ENCODE results near the gene CCDC27.

Gene CCDC27

DNA sequence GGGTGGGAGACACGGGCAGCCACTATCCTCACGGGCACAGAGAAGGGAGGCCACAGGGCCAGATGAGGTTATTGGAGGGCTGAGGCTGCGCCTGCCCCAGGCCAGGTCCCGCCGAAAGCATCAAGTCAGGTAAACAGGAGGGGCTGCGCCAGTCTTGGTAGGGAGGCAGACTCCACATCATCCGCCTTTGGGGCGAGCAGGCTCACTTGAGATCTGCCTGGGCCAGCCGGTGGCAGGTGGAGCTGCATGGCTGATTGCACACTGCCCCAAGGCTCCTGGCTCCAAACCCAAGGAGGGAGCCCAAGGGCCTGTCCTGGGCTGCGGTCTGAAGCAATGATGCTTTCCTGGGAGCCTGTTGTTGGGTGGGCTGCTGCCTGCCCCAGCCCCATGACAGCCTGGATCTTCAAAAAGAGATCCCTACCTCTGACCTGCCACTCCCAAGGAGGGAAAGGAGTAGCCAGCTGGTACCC is 24.9 kb downstream of the CCDC27 start:
- no peak for DNase-seq (ENCODE audit: low read depth)

DNA sequence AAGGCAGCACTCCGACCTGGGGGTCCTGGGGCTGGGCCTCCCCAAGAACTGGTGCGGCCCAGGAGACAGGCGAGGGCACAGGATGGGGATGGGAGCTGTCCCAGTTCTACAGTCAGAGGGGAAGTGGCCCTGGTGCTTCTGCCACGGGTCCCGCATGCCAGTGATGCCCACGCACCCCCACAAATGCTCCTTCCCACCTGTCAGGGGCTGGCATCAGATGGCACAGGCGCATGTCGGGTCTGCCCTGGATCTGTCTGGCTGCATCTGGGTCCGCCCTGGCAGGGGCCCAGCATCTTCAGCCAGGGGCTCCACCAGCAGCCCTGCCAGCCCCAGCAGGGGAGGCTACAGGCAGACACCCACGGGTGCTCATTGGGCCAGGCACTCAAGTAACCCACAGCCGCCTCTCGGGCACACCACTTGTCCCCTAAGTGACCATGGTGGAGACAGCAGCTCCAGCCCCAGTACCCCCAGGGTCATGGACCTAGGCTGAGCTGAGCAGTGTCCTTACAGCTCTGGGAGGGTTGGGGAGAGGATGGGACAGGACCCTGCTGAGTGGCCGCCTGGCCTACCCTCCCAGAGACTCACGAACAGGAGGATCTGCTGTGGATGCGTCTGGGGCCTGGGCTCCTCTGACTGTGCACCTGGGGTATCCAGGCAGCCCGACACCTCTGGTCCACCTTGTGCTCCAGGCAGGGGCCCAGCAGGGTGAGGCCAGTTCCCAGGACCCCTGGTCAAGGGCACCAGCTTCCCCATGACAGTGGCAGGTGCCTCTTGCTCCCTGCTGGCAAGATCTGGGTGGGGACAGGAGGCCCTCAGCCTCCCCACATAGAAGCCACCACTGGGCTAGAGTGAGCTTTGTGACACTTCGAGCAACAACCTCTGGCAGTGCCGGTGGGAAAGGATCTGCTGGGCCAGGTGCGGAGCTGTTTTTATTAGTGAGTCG is 25.7 kb downstream of the CCDC27 start:
- DNase-seq (ENCODE audit: low read depth): no peak

DNA sequence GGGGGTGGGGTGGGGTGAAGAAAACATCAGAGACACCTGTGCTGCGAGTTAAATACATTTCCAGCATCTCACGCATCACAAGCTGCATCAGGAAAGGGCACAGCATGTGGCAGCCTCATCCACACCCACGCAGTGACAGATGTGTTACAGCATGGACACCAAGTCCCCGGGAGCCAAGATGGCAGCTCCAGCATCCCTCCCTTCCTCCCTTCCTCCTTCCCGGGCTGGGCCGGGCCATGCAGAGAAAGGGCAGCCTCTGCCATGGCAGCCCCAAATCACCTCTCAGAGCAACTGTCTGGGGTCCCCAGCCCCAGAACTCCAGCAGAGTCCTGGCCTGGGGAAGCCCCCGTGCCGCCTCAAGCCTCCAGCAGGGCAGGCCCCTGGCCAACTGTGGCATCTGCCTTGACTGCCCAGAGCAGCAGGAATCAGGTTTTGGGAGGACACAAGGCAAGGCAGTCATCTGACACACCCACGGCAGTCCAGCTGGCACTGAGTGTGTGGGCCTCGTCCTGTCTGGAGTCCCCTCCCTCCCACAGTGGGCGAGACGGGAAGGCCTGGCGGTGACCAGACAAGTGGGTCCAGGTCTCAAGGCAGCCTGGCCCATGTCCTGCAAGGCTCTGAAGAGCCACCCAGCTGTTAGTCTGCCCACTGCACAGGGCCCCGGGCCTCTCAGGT is 26.5 kb downstream of the CCDC27 start:
- DNase-seq (ENCODE audit: low read depth): no peak

DNA sequence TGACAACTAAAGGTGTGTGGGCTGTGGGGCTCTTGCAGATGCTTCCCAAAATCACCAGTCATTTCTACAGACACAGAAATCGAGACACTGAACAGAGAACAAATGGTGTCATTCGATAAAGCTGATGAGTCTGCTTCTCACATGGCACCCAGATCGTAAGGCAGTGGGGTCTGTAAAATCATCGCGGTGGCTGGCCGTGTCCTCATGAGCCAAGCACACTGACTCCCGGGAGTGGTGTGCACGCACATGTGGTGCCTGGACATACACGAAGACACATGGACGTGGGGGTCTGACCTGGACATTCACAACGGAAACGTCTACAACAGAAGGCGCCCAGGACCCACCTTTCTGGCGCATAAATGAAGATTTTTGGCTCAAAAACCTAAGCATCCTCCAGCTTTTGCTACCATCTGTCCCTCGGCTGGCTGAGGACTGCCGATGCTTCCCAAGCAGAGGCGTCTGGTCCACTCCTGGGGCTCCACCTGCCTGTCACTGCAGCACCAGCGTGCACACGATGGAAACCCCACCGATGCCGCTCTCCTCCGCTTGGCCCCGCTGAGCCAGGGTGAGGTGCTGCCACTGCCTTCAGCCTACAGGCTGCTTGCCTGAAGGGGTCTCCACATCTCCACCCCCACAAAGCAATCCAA is 27.1 kb downstream of the CCDC27 start:
- DNase-seq (ENCODE audit: low read depth): no peak

DNA sequence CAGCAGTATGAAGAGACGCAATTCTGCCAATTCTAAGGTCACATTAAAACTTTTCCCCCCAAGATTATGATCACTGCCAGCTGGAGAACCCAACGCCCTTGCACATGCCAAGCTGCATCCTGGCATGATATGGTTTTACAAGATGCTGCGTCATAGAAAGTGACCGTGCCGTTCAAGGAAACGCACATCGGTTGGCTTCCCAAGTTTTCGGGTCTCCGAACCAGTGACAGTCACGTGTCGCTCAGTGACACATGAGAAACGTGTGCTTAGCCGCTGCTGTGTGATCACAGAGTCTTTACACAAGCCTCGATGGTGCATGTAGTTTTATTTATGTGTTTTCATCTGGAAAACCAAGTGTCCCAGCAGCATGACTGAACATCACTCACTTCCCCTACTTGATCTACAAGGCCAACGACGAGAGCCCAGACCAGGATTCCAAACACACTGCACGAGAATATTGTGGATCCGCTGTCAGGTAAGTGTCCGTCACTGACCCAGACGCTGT is 27.7 kb downstream of the CCDC27 start:
- no peak for DNase-seq (ENCODE audit: low read depth)

DNA sequence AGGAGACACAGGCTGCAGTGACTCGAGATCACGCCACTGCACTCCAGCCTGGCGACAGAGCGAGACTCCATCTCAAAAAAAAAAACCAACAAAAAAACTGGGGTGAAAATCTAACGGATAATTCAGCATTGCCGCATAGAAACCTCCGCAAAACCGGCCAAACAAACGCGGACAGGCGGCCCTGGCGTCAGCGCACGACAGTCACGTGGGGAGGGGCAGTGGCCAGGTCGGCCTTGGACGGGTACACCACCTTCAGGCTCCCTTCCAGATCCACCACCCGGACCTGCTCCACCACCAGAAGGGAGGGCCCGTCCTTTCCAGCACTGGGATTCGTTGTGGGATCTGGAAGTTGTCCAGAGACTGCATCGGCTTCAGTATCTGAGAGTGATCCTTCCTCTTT is 28.7 kb downstream of the CCDC27 start:
- no peak for DNase-seq (ENCODE audit: low read depth)

DNA sequence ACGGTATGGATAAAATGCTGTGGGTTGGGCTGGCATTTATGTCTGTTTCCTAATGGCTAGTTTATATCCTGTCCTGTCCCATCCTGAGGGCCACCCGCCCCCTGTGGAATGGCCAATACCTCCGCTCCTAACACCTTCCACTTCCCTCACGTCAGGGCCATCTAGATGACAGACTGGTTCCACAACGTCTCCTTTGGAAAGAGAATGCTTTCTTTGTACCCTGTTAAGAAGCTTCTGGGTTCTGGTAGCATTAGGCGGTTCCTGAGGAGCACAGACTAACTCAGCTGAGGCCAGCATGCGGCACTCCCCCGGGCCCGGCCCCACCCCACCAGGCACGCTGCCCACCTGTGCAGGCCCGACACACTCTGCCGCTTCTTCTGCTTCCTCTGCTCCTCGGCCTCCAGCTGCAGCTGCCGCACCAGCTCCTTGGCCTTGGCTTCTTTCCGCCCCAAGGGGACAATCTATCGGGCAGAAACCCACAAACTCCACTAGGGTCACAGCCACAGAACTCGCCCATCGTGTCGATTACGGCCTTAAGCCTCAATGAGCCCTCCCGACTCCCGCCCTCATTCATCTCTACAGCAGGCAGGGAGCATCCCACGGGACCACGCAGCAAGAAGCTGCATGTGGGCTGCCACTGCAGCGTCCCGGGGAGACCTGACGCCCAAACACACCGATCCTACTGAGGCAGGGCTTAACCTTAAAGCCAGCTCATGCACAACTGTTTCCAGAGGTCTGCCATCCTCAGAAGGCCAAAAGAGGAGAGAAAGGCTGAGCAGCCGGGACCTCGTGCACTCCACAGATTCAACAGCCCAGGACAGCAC is 31.6 kb downstream of the CCDC27 start:
- DNase-seq (ENCODE audit: low read depth): no peak

DNA sequence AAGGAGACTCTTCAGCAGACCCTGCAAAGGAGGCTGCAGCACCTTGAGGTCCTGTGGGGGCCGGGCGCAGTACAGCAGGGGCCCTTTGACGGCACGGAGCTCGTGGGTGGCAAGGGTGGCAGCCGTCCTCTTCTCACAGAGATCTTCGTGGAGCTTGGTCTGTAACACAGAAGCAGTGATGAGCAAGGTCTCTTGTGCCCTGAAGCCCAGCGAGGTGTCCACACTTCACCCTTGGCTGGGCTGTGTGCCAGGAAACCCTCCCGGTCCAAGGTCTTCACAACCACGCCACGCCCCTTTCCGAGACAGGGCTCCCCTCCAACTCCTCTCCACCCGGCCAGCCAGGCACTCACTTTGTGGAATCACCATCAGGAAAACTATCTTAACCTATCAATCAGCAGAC is 32.8 kb downstream of the CCDC27 start:
- no peak for DNase-seq (ENCODE audit: low read depth)

DNA sequence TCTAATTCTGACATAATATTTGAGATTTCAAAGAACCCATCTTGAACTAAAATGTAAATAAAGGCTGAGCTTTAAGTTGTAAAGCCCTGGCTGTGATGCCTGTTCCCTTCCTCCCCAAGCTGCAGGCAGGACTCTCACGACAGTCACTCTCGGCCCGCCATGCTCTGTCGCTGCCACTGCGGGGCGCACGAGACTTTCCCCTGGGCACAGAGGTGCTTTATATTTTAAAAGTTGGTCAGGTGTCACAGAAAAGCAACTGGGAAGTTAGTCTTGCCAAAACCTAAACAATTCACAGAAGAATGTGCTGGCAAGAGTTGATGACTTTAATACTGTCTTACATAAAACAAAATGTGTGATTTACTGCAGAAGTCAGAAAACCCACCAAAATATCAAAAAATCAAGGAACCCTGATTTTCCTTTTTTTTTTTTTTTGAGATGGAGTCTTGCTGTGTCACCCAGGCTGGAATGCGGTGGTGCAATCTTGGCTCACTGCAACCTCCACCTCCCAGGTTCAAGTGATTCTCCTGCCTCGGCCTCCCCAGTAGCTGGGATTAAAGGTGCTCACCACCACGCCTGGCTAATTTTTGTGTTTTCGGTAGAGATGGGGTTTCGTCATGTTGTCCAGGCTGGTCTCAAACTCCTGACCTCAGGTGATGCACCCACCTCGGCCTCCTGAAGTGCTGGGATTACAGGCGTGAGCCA is 33.4 kb downstream of the CCDC27 start:
- no peak for DNase-seq (ENCODE audit: low read depth)

DNA sequence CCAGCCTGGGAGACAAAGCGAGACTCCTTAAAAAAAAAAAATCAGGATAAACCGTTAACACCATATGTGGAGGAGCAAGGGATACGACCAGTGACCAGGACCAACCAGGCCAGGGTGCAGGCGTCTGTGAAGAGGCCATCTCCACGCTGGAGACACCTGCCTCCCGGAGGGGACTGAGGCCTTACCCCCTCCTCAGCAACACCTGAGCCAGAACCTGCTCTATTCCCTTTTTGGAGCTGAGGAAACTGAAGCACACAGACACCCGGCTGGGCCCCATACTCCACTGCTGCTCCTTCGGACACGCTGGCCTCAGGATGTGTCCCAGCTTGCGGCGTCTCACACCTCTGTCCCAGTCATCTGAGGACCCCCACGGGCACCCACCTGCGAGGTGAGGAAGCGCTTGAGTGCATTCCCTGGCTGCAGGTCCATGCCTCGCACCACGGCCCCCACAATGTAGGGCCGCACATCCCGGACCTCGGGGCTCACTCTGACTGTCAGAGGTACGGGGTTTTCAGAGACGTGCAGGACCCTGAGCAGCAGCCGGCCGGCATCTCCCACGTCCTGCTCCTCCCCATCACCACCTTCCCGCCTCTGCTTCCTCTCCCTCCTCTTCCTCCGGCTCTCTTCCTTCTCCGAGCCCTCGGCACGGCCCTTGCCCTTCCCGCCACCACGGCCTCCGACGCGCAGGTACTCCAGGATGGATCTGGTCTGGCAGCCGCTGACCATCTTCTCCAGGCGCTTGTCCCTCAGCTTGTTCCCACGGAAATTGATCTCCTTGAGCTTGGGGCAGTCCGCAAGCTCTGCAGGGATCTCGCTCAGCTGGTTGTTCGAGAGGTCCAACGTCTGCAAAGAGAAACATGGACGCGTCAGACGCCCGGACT is 34.5 kb downstream of the CCDC27 start:
- no peak for DNase-seq (ENCODE audit: low read depth)

DNA sequence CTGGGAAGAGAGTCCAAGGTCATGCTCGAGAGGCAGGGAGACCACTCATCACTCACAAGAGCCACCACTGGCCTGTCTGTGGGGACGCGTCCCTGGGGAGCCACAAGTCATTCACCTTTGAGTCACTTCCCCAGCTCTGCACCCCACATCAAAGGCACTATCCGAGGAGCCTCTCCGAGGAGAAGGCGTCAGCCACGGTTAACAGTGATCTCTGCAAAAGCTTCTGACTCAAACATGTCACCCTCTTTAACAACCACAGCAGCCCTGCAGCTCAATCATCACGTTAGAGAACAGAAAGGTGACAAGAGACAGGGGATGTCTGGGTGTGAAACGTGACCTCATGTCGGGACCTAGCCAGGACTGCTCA is 35.1 kb downstream of the CCDC27 start:
- DNase-seq (ENCODE audit: low read depth): no peak

DNA sequence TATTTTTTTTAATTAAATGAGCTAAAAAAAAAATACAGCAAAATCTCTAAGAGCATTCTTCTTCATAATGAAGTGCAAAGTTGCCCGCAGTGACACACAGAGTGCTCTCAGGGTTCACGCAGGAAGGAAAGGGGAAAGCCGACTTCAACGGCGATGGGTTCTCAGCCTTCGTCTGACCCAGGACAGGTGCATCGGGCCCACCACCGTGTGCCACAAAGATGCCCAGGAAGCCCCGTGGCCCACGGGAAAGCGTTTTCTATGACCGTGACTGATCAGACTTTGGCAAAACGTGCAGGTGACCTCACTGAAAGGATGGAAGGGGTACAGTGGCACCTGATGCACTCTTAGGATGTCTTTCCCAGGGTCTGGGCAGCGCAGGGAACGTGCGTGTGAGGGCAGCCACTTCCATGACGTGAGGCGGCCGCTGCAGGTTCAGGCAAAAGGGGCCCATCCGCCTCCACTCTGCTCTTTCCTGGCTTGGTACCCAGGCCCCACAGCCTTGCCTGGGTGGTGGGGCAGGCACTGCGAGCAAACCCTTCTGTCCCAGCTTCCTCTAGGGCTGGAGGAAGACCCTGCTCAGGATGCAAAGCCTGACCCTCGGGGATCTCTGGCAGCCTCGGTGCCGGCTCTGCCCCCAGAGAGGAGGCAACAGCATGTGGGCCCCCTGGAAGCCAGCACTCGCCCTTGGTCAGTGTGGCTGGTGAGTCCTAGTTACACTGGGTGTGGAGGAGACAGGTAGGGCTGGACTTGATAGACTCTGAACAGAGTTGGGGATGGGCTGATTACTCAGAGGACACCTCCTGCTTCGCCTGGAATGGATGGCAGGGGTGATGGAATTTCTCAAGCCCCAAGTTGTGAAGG is 35.7 kb downstream of the CCDC27 start:
- no peak for DNase-seq (ENCODE audit: low read depth)

DNA sequence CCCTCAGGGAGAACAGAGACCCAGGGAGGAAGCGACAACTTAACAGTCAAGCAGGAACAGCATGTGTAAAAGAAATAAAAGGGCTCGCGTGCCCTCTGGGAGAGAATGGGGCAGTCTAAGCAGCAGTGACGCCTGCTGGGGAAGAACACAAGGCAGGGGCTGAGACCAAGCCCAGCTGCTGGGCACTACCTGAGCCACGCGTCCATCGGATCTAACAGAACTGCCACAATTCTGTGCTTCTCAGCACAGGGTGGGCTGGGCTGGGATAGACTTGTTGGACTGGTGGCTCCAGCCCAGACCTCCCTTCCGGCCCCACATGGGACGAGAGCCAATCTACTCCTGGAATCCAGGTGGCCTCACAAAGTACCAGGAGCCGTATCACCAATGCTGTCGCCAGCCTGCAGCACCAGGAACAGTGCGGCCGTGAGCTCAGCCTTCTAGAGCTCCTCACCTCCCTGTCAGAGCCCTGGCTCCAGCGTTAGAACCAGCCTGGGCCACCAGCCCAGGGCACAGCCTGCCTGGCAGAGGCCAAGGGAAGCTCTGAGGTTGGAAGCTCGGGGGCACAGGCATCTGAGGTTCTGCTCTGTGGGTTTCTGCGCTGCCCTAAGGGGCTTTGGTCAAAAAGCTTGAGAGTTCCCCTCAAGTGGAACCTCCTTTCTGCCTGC is 36.6 kb downstream of the CCDC27 start:
- DNase-seq (ENCODE audit: low read depth): no peak

DNA sequence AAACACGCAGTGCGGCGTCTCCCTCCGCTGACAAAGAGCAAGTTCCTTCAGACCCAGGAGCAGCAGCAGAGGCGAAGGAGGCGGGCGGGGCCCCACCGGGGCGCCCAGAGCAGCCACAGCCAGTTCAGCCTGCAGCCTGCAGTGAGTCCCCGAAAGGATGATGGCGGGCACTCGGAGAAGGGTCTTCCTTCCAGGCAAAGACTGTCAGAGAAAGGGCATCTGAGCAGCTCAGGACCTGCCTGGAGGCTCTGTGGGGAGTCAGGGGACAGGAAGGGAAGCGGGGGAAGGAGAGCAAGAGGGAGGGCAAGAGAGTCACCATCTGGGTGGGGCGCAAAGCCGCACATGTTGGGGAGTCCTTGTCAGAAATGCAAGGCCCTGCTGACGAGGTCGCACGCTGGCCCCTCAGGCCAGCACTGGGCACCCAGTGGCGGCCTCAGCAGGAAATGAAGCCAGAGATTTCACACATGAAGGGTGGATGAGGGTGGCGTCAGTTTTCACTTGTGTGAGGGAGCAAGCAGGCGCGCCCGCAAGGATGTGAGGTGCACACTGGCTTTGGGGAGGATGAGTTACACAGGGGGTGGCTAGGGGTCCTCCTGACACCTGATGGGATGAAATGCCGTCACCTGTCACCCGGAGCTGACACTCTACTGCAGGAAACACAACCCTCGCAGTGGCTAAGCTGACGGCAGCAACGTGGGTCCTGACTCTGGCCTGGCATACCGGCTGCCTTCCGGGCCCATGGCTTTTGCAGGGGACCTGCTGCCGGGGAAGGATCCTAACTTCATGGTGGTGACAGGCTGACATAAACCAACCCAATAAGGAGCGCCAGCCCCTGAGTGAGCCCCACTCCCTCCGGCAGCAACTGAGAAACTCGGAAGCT is 37.4 kb downstream of the CCDC27 start:
- DNase-seq (ENCODE audit: low read depth): no peak

DNA sequence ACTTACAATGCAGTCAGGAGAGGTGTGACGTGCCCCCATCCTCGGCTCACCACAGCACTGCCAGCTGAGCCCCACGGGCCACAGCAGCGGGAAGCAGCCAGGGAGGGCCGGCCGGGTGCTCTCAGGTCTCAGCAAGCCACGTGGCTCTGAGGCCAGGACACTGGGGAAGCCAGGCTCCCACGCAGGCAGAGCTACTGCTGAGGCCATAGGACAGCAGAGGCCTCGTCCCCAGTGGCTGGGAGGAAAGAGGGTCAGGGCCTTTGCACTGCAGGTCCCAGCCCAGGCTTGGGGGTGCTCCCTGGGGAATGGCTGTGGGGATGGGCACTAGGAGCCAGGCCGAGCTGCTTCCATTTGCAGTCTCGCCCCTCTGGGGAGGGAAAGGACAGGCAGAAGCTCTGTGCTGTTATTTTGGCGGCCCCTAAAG is 38.3 kb downstream of the CCDC27 start:
- no peak for DNase-seq (ENCODE audit: low read depth)

DNA sequence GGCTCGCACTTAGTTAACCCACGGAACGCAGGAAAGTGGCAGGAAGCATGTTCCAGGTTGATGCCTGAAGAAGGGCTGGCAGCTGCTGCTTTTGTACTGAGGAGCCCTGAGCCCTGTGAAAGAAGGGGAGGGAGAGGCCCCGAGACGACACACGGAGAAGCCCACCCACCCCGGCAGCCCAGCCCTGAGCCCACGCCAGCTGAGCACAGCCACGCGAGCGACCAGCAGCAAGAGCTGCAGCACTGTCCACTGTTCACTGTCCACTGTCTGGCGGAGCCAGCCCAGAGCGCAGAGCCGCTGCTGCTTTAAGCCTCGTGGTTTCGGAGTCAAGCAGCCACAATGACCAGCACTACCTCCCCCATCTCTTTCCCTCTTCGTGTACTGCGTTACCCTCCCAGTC is 38.7 kb downstream of the CCDC27 start:
- no peak for DNase-seq (ENCODE audit: low read depth)

DNA sequence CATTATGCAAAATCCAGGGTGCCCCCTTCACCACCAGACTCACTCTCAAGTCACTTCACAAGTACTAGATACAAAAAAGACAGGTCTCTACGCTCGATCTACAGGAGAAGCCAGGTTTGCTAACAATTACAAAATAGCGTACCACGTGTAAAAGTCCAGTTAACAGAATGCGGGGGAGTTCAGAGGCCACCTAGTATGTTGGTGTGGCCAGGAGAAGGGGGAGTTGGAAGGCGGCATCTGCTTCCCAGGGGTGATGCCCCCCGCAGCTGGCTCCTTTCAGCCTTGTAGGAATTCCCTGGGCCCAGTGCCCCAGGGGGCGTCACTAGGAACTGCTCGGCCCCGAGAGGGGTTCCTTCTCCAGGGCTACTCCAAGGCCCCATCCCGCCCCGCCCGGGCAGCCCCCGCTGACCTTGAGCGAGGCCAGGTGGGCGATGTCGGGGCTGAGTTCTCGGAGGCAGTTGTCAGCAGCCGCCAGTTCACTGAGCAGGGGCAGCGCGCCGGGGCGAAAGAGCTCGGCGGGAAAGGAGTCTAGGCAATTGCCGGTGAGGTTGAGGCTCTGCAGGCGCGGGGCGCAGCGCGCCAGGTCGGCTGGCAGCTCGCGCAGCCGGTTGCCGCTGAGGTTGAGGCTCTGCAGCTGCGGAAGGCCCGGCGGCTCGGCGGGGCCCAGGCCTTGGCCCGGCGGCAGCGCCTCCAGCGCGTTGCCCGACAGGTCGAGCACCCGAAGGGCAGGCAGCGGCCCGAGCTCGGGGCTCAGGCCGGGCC is 43.4 kb downstream of the CCDC27 start:
- no peak for DNase-seq (ENCODE audit: low read depth)

Data from stimulated activated CD8-positive, alpha-beta memory T cell treated with anti-CD3 and anti-CD28 coated beads, Interleukin-12 subunit alpha, Interleukin-12 subunit beta, amount 100 ng/mL, for 1 hour (primary cell).